ENCODE results near the gene ARHGAP15.

The ARHGAP15 gene

DNA sequence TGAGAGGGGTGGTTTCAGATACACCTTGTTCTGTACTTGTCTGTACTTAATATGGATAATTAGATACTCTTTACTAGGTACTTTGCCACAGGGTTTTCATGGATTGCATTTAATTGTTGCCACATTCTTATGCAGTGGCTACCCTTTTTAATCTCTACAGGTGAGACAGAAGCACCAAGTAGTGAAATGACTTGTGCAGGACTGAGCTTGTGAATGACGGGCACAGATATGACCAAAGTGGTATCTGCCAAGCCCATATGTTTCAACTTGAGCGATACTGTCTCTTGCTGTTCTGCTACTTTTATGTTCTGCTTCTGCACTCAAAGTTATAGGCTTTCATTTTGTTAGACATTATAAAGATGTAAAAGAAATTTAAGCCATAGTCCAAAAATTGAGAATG lies 288.2 kb downstream of the ARHGAP15 start:
- DNase-seq = no peak

DNA sequence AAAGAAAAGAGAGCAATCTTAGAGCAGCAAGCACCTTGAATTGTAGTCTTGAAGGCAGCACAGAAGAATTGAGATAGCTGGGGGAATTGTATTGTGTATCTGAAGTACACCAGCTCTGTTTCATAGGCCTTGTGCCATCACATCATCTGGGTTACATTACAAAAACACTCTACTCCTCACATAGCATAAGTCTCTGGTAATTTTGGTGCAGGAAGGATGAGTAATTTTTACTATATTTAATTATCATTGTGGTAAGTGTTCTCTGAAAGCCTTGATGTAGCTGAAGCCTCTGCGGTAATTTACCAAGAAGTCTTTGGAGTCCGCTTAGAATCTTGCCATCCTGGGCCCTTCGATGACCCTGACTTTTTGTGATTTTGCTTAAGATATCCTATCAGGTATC lies 291.1 kb downstream of the ARHGAP15 start:
- DNase-seq = no peak

DNA sequence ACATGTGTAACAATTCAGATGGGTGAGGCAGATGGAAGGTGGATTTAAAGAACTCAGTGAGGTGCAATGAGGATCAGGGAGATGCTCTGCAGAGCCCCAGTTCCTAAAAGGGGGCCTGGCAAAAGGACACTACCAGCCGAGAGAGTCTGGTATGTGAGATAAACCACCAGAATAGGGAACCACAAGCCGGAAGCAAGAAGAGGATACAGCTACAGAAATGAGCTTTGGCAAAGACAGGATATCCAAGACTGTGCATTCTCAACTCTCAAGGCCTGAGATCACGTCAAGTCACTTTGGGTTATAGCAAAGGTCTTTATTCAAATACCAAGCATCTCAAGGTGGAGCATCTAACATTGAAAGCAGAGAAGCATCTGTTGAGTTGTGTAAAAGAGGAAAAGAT lies 293.5 kb downstream of the ARHGAP15 start:
- DNase-seq = peak; percentile 97 to 99

DNA sequence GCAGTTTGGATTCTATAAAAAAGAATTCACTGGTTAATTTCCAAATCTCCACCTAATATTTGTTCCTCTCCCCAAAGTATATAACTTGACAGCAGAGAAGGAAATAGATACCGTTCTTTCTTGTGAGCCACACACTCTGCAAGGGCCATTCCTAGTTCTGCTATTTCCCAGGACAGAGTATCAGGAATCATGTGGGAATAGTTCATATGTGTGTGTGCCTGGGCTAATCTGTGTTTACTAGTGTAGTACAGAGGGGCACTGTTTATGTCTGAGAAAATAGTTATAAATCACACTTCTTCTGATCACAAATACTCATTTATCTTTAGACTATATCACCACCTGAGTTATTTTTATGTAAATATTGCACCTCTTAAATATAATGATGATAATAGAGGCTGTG lies 296.7 kb downstream of the ARHGAP15 start:
- DNase-seq = no peak

DNA sequence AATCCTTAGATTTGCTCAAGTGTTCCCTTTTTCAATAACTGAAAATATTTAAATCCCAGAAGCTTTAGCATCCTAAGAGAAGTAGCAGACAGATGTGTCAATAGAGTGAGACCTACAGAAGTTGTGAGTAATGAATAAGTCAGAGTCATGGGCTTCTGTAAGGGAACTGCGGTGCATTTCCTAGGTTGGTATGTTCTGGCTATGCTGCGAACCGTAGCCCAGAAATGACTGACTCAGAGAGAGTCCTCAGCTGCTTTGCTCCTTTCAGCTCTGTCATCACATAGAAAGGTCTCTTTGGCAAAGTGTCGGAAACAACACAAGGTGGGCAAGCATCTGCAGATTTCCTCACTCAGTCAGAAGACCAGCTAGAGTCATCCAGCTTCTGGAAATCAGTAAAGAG lies 297.1 kb downstream of the ARHGAP15 start:
- DNase-seq = no peak

DNA sequence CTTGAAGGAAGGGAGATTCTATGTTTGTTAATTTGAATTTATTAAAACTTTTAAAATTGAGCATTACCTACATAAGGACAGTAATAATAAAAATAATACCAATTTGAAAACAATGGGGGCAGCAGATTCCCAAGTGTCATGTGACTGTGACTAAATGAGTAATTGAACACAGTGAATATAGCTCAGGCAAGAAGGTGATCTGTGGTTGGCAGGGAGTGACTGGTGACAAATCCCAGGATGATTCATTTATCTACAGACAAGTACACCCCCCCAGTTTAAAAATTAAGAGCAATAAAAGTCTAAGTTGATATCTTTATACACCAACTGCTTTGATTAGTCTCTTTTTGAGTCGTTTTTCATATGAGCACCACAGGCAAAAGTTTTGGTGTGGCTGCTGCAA lies 299.5 kb downstream of the ARHGAP15 start:
- DNase-seq = no peak

DNA sequence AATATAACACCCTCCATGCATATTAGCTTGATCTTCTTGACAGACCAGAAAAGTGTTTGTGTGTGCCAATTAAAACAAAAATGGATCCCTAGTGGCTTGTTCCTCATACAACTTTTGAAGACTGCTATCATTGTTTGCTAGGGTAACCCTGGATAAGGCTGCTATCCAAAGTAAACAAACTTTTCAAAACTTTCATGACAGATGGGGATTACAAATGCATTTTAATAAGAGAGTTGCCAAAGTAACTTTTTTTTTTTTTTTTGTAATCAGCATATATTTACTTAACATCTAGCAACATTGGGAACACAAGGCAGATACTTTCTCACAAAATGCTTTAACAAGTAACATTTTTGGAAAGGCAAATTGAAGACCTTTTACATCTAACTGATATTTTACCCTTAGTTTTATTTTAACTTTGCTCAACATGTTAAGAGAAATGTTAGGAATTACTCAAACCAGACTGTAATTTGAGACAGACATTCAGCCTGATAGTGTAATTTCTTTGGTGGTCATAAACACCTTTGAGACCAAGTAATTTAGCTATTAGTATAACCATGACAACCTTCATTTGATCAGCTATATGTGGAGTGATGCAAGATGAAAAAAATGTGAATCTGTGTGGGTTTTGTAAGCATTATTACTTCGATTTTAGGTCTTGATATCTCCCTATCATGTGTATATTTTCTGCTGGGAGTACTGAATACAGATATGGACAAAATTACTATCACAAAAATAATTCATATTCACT lies 300.9 kb downstream of the ARHGAP15 start:
- peak in 1 of 2 experiments; percentile 30 for DNase-seq

DNA sequence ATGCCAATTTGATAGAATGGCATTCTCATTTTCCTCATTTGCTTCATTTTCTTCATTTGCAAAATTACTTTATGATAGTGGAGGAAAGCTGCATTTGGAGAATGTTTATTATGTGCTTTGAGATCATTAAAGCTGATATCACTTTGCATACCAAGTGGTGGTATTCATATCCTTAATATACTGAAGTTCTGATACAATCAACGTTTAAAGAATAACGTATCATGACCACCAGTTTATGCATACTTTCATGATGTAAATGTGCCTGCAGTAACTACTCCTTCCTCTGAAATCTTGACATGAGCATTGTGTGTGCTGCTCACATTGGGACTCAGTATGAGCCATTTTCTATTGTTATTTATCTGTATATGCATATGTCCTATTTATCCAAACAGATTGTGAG lies 302.1 kb downstream of the ARHGAP15 start:
- DNase-seq = no peak

- DNase-seq = no peak
Measured at GRCh38 chr2:143433251-143433650, 304.0 kb downstream of the ARHGAP15 start.

GRCh38 chr2:143433840-143434239 lies 304.6 kb downstream of the ARHGAP15 start:
- no peak for DNase-seq

DNA sequence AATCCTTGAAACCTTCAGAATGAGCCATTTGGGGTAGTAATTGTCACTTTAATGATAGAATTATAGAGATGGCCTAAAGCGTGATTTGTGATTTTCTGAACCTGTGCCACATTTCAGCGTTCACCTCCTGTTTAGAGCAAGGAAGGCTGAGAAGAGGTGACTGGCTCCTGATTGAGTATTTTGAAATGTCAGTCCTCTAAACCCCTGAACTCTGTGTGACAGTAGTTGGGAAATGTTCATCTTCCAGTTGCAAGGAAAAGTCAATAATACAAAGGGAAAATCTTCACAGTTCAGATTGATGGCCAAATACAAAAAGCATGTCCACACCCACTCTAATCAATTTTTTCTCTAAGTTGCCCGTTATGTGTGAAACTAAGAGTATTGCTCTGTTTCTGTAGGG lies 305.2 kb downstream of the ARHGAP15 start:
- DNase-seq = no peak

- no peak for DNase-seq
Measured at GRCh38 chr2:143435131-143435530, 305.9 kb downstream of the ARHGAP15 start.

DNA sequence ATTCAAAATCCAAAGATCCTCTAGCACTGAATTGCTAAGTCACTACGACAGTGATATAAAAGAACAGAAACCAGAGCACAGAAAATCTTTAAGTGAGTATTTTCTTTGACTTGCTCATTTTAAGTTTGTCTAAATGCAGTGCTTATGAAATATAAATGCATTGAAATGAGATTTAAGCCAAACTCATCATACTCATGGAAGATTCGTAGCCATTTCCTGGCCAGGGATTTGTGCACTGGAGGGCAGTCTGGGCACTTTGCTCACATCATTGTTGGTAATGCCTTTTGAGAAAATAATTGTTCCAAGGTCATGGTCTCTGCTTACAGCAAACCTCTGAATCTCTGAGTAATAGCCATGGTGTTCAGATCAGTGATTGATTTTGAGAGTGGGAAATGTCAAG lies 307.7 kb downstream of the ARHGAP15 start:
- no peak for DNase-seq

DNA sequence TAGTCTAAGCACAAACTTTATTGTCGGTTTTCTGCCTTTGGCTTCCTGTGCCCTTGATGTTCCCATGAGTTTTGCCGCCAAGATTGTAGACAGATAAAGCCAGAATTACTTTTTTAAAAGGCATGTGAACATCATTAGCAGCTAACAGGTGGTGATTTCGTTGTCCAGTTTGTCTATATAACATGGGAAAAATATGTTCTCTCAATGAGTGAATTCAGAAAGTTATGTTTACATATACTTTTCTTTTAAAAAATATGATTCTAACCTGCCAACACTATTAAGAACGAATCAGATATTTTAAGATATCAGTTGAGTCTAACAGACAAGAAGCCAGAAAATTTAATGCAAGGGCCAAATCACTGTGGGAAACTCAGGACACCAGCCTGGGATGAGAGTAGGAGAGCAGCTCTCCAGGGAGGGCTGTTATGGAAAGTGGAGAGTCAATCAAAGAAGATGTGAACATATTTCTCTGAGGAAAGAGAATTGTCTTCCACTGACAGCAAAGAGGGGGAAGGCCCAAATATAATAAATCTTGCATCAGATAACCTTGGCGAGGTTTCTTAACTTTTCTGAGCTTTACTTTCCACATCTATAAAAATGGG lies 311.3 kb downstream of the ARHGAP15 start:
- DNase-seq = no peak

DNA sequence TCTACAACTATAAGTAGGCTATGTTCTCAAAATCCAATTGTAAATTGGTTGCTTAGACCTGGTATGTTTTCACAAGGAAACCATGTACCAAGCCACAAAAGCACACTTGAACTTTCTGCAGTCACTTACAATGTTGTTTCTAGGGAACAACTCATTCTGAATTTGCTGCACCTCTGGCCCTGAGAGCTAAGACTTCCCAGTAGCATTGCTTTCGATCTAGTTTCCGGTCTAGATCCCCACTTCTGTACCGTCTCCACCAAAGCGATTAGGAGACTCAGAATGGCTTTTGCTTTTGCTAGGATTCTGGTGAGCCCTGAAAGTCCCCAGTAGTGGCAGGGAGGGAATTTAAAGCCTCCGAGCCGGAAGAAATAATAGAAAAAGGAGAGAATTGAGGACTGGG lies 313.0 kb downstream of the ARHGAP15 start:
- no peak for DNase-seq

- no peak for DNase-seq
Measured at GRCh38 chr2:143451642-143452281, 322.5 kb downstream of the ARHGAP15 start.

DNA sequence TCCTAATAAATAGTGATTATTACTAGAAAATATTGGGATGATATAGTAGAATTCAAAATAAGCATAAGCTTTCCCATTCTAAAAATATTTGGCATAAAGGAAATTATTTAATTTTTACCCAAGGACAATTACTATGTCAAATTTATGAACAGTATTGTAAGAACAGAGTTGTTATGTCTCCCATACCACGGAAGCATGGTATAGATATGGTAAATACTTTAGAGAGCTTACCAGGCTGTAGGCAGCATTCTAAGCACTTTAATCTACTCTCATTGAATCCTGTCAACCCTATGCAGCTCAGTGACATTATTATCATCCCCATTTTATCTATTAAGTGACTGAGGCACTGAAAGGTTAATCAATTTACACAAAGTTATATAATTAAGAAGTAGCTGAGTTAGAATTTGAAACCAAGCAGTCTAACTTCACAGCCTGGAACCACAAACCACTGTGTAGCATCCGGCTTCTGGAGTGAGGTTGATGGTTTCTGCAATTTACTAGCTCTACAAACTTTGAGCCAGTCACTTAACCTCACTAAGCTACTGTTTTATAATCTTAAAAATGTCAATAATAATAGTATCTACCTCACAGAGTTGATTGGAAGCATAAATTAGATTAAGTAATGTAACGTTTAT lies 323.7 kb downstream of the ARHGAP15 start:
- no peak for DNase-seq

- DNase-seq = no peak
Measured at GRCh38 chr2:143453981-143454511, 324.8 kb downstream of the ARHGAP15 start.

GRCh38 chr2:143455317-143455716 lies 326.1 kb downstream of the ARHGAP15 start:
- DNase-seq = no peak

- DNase-seq = no peak
Measured at GRCh38 chr2:143458258-143459190, 329.3 kb downstream of the ARHGAP15 start.

DNA sequence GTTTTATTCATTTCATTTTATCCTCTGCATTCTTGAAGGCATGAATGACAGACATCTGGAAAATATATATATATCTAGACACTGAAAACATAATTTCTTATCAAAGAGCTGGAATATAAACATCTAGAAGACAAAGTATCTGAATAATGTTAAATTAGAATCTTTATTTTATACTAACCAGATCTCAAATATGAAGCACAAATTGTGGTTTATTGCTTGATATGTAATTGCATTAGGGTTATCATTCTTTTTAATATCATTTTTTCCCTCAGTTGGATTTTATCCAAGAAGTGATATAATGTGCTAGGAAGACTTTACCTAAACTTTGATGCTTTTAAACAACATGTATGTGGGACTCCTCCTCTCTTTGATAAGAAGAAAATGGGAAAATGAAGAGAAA lies 331.2 kb downstream of the ARHGAP15 start:
- no peak for DNase-seq

GRCh38 chr2:143463719-143464118 lies 334.5 kb downstream of the ARHGAP15 start:
- no peak for DNase-seq
